NCI-H2081 (cell line): Measurements from ENCODE around the gene APC.
"Not testable (repeated sequence)": the region's sequence is repeated elsewhere in the genome, so short reads cannot be mapped to it uniquely, and the experiment has no call there.

Experiments
- DNase-seq, 2 experiments: peaks; one replicate each; lab custom pipeline; 2025; lab: John Stamatoyannopoulos, UW

The APC gene

GRCh38 chr5:112857866-112858265 is 120.2 kb downstream of the APC start:
- no peak for DNase-seq

- DNase-seq, result not testable (repeated sequence)
Observed at GRCh38 chr5:112860571-112860928, 122.9 kb downstream of the APC start.

- peak; percentile 92 to 96 for DNase-seq
Observed at GRCh38 chr5:112860929-112861637, 123.4 kb downstream of the APC start, which contains the start of gene SRP19. Gene SRP19, plus strand, starts transcription at chr5:112861287. Its CDS starts 90 bp downstream, at chr5:112861377.

- no peak for DNase-seq
Observed at GRCh38 chr5:112861638-112861985, 123.9 kb downstream of the APC start.

- DNase-seq, result peak; percentile 6 to 40
Observed at GRCh38 chr5:112862085-112862484, 124.4 kb downstream of the APC start.

- DNase-seq, result peak in 1 of 2 experiments; percentile 4
Observed at GRCh38 chr5:112863549-112863948, 125.9 kb downstream of the APC start.

GRCh38 chr5:112865128-112865527 is 127.4 kb downstream of the APC start:
- no peak for DNase-seq

GRCh38 chr5:112866739-112867138 is 129.1 kb downstream of the APC start:
- no peak for DNase-seq

- DNase-seq, result no peak
Observed at GRCh38 chr5:112867411-112867810, 129.7 kb downstream of the APC start.

GRCh38 chr5:112869948-112870347 is 132.3 kb downstream of the APC start:
- no peak for DNase-seq

GRCh38 chr5:112870966-112871365 is 133.3 kb downstream of the APC start:
- no peak for DNase-seq

GRCh38 chr5:112876362-112876761 is 138.7 kb downstream of the APC start:
- DNase-seq, result no peak

GRCh38 chr5:112878101-112878500 is 140.4 kb downstream of the APC start:
- DNase-seq, result no peak

GRCh38 chr5:112878760-112879159 is 141.1 kb downstream of the APC start:
- no peak for DNase-seq

GRCh38 chr5:112880219-112880964 is 142.7 kb downstream of the APC start:
- no peak for DNase-seq

- DNase-seq, result no peak
Observed at GRCh38 chr5:112883192-112883591, 145.5 kb downstream of the APC start.

- no peak for DNase-seq
Observed at GRCh38 chr5:112885001-112885400, 147.3 kb downstream of the APC start.

- DNase-seq, result no peak
Observed at GRCh38 chr5:112886975-112887374, 149.3 kb downstream of the APC start.

GRCh38 chr5:112892066-112892465 is 154.4 kb downstream of the APC start:
- DNase-seq, result not testable (repeated sequence)

GRCh38 chr5:112892776-112893175 is 155.1 kb downstream of the APC start:
- no peak for DNase-seq

GRCh38 chr5:112895682-112896081 is 158.0 kb downstream of the APC start:
- DNase-seq, result no peak
